ENCODE data around the gene NTRK1.

Gene NTRK1

GRCh38 chr1:156860628-156861423, at the start of gene NTRK1:
Gene NTRK1, plus strand, starts transcription at chr1:156860865. Its CDS starts 70 bp downstream, at chr1:156860935.
- DNase-seq (ENCODE audit: low spot score), result no peak

GRCh38 chr1:156811168-156811567, 49.5 kb upstream of the NTRK1 start:
- DNase-seq (ENCODE audit: low spot score), result no peak

GRCh38 chr1:156812293-156812990, 48.2 kb upstream of the NTRK1 start:
- no peak for DNase-seq (ENCODE audit: low spot score)

GRCh38 chr1:156813298-156813697, 47.4 kb upstream of the NTRK1 start:
- DNase-seq (ENCODE audit: low spot score), result no peak

- DNase-seq (ENCODE audit: low spot score), result peak; percentile 81
Observed at GRCh38 chr1:156813750-156814570, 46.7 kb upstream of the NTRK1 start.

GRCh38 chr1:156814571-156815260, 45.9 kb upstream of the NTRK1 start:
- DNase-seq (ENCODE audit: low spot score), result no peak

GRCh38 chr1:156815307-156815826, 45.3 kb upstream of the NTRK1 start:
- DNase-seq (ENCODE audit: low spot score), result no peak

GRCh38 chr1:156815961-156816422, 44.7 kb upstream of the NTRK1 start:
- DNase-seq (ENCODE audit: low spot score), result no peak

GRCh38 chr1:156816561-156817328, 43.9 kb upstream of the NTRK1 start, which contains the start of gene SH2D2A:
Gene SH2D2A, minus strand, starts transcription at chr1:156816848. Its CDS starts 140 bp downstream, at chr1:156816708.
- no peak for DNase-seq (ENCODE audit: low spot score)

- no peak for DNase-seq (ENCODE audit: low spot score)
Observed at GRCh38 chr1:156821801-156822200, 38.9 kb upstream of the NTRK1 start.

GRCh38 chr1:156822680-156823079, 38.0 kb upstream of the NTRK1 start:
- no peak for DNase-seq (ENCODE audit: low spot score)

GRCh38 chr1:156823210-156823790, 37.4 kb upstream of the NTRK1 start:
- no peak for DNase-seq (ENCODE audit: low spot score)

- DNase-seq (ENCODE audit: low spot score), result no peak
Observed at GRCh38 chr1:156826630-156827029, 34.0 kb upstream of the NTRK1 start.

- DNase-seq (ENCODE audit: low spot score), result no peak
Observed at GRCh38 chr1:156828400-156829124, 32.1 kb upstream of the NTRK1 start.

- no peak for DNase-seq (ENCODE audit: low spot score)
Observed at GRCh38 chr1:156832434-156832833, 28.2 kb upstream of the NTRK1 start.

GRCh38 chr1:156833603-156834002, 27.1 kb upstream of the NTRK1 start:
- DNase-seq (ENCODE audit: low spot score), result no peak

- DNase-seq (ENCODE audit: low spot score), result no peak
Observed at GRCh38 chr1:156834322-156834721, 26.3 kb upstream of the NTRK1 start.

- no peak for DNase-seq (ENCODE audit: low spot score)
Observed at GRCh38 chr1:156836041-156836654, 24.5 kb upstream of the NTRK1 start.

GRCh38 chr1:156836892-156837291, 23.8 kb upstream of the NTRK1 start:
- DNase-seq (ENCODE audit: low spot score), result no peak
